ACC112 (cell line): ENCODE results near the gene MAGEA11.
"Not testable (repeated sequence)": the region's sequence is repeated elsewhere in the genome, so short reads cannot be mapped to it uniquely, and the experiment has no call there.

ENCODE experiments used
- H2AFZ ChIP-seq: fragments of 200-600 bp; sonication (generic); one replicate; pipeline ENCODE4 v1.6.0; 2017; ENCODE audit warnings: antibody characterized with exemption, low read length; ENCODE audit not compliant: unreplicated experiment
- H3K27ac ChIP-seq: fragments of 200-600 bp; sonication (generic); 2 replicates; pipeline ENCODE4 v1.5.1; 2014; ENCODE audit warnings: low read depth, mild to moderate bottlenecking, antibody characterized with exemption, low read length, moderate library complexity
- H3K27me3 ChIP-seq: fragments of 200-600 bp; sonication (generic); 2 replicates; pipeline ENCODE4 v1.6.1; 2014; ENCODE audit warnings: mild to moderate bottlenecking, antibody characterized with exemption, low read length, moderate library complexity, mixed read lengths; ENCODE audit not compliant: insufficient read depth
- H3K36me3 ChIP-seq: fragments of 200-600 bp; sonication (generic); 2 replicates; pipeline ENCODE4 v1.6.1; 2016; ENCODE audit warnings: mild to moderate bottlenecking, antibody characterized with exemption, low read length, moderate library complexity, mixed read lengths; ENCODE audit not compliant: insufficient read depth
- H3K4me1 ChIP-seq: fragments of 200-600 bp; sonication (generic); one replicate; pipeline ENCODE4 v1.6.1; 2016; ENCODE audit warnings: low read length, mixed read lengths; ENCODE audit not compliant: insufficient read depth, unreplicated experiment, control insufficient read depth
- H3K4me3 ChIP-seq: fragments of 200-600 bp; sonication (generic); 2 replicates; pipeline ENCODE4 v1.5.1; 2014; ENCODE audit warnings: mild to moderate bottlenecking, low read depth, low read length
- H3K79me2 ChIP-seq: fragments of 200-600 bp; sonication (generic); one replicate; pipeline ENCODE4 v1.6.0; 2016; ENCODE audit warnings: low read length; ENCODE audit not compliant: control insufficient read depth, unreplicated experiment, insufficient read depth

Gene MAGEA11

GRCh38 chrX:149691794-149692193 lies 20.1 kb upstream of the MAGEA11 start:
- no peak overlapping the region for H2AFZ ChIP-seq
- no peaks in the 10 kb centered on the region for H3K79me2 ChIP-seq
- no peak overlapping the region for H3K27ac ChIP-seq
- no peak overlapping the region for H3K4me3 ChIP-seq
- H3K4me1 ChIP-seq, result no peaks in the 10 kb centered on the region
- H3K36me3 ChIP-seq, result no peaks in the 10 kb centered on the region
- no peaks in the 10 kb centered on the region for H3K27me3 ChIP-seq

GRCh38 chrX:149692686-149693272 lies 19.1 kb upstream of the MAGEA11 start:
- not testable (repeated sequence) for H3K27me3 ChIP-seq, H3K4me1 ChIP-seq, H3K36me3 ChIP-seq, H3K27ac ChIP-seq, H2AFZ ChIP-seq, H3K79me2 ChIP-seq, H3K4me3 ChIP-seq

- H3K27ac ChIP-seq, result no peak overlapping the region
- H2AFZ ChIP-seq, result no peak overlapping the region
- H3K27me3 ChIP-seq, result no peaks in the 10 kb centered on the region
- H3K4me1 ChIP-seq, result no peaks in the 10 kb centered on the region
- H3K36me3 ChIP-seq, result no peaks in the 10 kb centered on the region
- no peak overlapping the region for H3K4me3 ChIP-seq
- no peaks in the 10 kb centered on the region for H3K79me2 ChIP-seq
These were observed 12.1 kb upstream of the MAGEA11 start for GRCh38 chrX:149699761-149700160.

- H3K79me2 ChIP-seq, result no peaks in the 10 kb centered on the region
- H3K4me3 ChIP-seq, result no peak overlapping the region
- H3K27ac ChIP-seq, result no peak overlapping the region
- no peaks in the 10 kb centered on the region for H3K36me3 ChIP-seq
- H2AFZ ChIP-seq, result no peak overlapping the region
- no peaks in the 10 kb centered on the region for H3K27me3 ChIP-seq
- H3K4me1 ChIP-seq, result no peaks in the 10 kb centered on the region
These were observed 7.2 kb upstream of the MAGEA11 start for GRCh38 chrX:149704664-149705063.

GRCh38 chrX:149707147-149707901 lies 4.5 kb upstream of the MAGEA11 start:
- Histone ChIP-seq H3K79me2 (no peaks in the 10 kb centered on the region), H3K36me3 (no peaks in the 10 kb centered on the region), H3K4me1 (no peaks in the 10 kb centered on the region), H3K27ac (no peak overlapping the region), H2AFZ (no peak overlapping the region), H3K27me3 (no peaks in the 10 kb centered on the region), H3K4me3 (no peak overlapping the region)

- H3K4me3 ChIP-seq, result no peak overlapping the region
- H3K27me3 ChIP-seq, result no peaks in the 10 kb centered on the region
- H3K4me1 ChIP-seq, result no peaks in the 10 kb centered on the region
- no peaks in the 10 kb centered on the region for H3K36me3 ChIP-seq
- H2AFZ ChIP-seq, result no peak overlapping the region
- H3K27ac ChIP-seq, result no peak overlapping the region
- H3K79me2 ChIP-seq, result no peaks in the 10 kb centered on the region
These were observed 971 bp downstream of the MAGEA11 start for GRCh38 chrX:149712831-149713230.

- no peak overlapping the region for H3K27ac ChIP-seq
- H3K4me1 ChIP-seq, result no peaks in the 10 kb centered on the region
- no peak overlapping the region for H2AFZ ChIP-seq
- no peak overlapping the region for H3K4me3 ChIP-seq
- H3K36me3 ChIP-seq, result no peaks in the 10 kb centered on the region
- H3K27me3 ChIP-seq, result no peaks in the 10 kb centered on the region
- H3K79me2 ChIP-seq, result no peaks in the 10 kb centered on the region
These were observed 1.6 kb downstream of the MAGEA11 start for GRCh38 chrX:149713279-149714050.

- Histone ChIP-seq H3K79me2 (no peaks in the 10 kb centered on the region), H2AFZ (no peak overlapping the region), H3K27me3 (no peaks in the 10 kb centered on the region), H3K27ac (no peak overlapping the region), H3K4me3 (no peak overlapping the region), H3K36me3 (no peaks in the 10 kb centered on the region), H3K4me1 (no peaks in the 10 kb centered on the region)
These were observed 3.6 kb downstream of the MAGEA11 start for GRCh38 chrX:149715468-149715867.

- H3K36me3 ChIP-seq, result no peaks in the 10 kb centered on the region
- H3K79me2 ChIP-seq, result no peaks in the 10 kb centered on the region
- H3K4me1 ChIP-seq, result no peaks in the 10 kb centered on the region
- no peaks in the 10 kb centered on the region for H3K27me3 ChIP-seq
- H2AFZ ChIP-seq, result no peak overlapping the region
- no peak overlapping the region for H3K4me3 ChIP-seq
- no peak overlapping the region for H3K27ac ChIP-seq
These were observed 4.8 kb downstream of the MAGEA11 start for GRCh38 chrX:149716632-149717031.

GRCh38 chrX:149717803-149718202 lies 5.9 kb downstream of the MAGEA11 start:
- no peaks in the 10 kb centered on the region for H3K27me3 ChIP-seq
- no peaks in the 10 kb centered on the region for H3K4me1 ChIP-seq
- H3K27ac ChIP-seq, result no peak overlapping the region
- H3K4me3 ChIP-seq, result no peak overlapping the region
- no peak overlapping the region for H2AFZ ChIP-seq
- H3K36me3 ChIP-seq, result no peaks in the 10 kb centered on the region
- no peaks in the 10 kb centered on the region for H3K79me2 ChIP-seq

GRCh38 chrX:149718757-149719156 lies 6.9 kb downstream of the MAGEA11 start:
- Histone ChIP-seq H3K79me2 (no peaks in the 10 kb centered on the region), H3K27me3 (no peaks in the 10 kb centered on the region), H3K27ac (no peak overlapping the region), H3K36me3 (no peaks in the 10 kb centered on the region), H2AFZ (no peak overlapping the region), H3K4me1 (no peaks in the 10 kb centered on the region), H3K4me3 (no peak overlapping the region)
